Osteoblast (primary cell): ENCODE results near the gene HDAC7. TPM values are rescaled to one million over a fixed set of nuclear protein-coding genes. Genes with fewer than 3 reads are reported as not detected.

ENCODE experiments used
- DNase-seq: peaks from one replicate; pipeline ENCODE4 v3.0.0; 2011; ENCODE audit warnings: low spot score, mixed read lengths; ENCODE audit not compliant: insufficient read length; ENCODE audit errors: missing footprints
- H2AFZ ChIP-seq: 2 replicates; pipeline ENCODE4 v1.6.0; 2011; ENCODE audit warnings: mild to moderate bottlenecking, low read length
- H3K27ac ChIP-seq: 2 replicates; pipeline ENCODE4 v1.5.1; 2011; ENCODE audit warnings: mild to moderate bottlenecking, low read depth, low read length, moderate library complexity
- H3K27me3 ChIP-seq: 2 replicates; pipeline ENCODE4 v1.6.0; 2012; ENCODE audit warnings: mild to moderate bottlenecking, control low read depth, inconsistent platforms, low read length, moderate library complexity; ENCODE audit not compliant: insufficient read depth
- H3K36me3 ChIP-seq: 2 replicates; pipeline ENCODE4 v1.5.1; 2011; ENCODE audit warnings: mild to moderate bottlenecking, low read length, control low read depth, moderate library complexity; ENCODE audit not compliant: insufficient read depth
- H3K4me1 ChIP-seq: 2 replicates; pipeline ENCODE4 v1.5.1; 2011; ENCODE audit warnings: mild to moderate bottlenecking, low read length, control low read depth, moderate library complexity; ENCODE audit not compliant: insufficient read depth
- H3K4me2 ChIP-seq: 2 replicates; pipeline ENCODE4 v1.6.0; 2011; ENCODE audit warnings: mild to moderate bottlenecking, low read length; ENCODE audit not compliant: insufficient read depth
- H3K4me3 ChIP-seq: fragments of 200-600 bp; sonication (generic); 3 replicates; pipeline ENCODE4 v1.5.1; 2012; ENCODE audit warnings: mild to moderate bottlenecking, low read length, inconsistent platforms; ENCODE audit not compliant: insufficient read depth
- H3K79me2 ChIP-seq: 2 replicates; pipeline ENCODE4 v1.6.0; 2012; ENCODE audit warnings: mild to moderate bottlenecking, low read length, control low read depth, inconsistent platforms; ENCODE audit not compliant: insufficient read depth
- H3K9me3 ChIP-seq: 2 replicates; pipeline ENCODE4 v1.5.1; 2011; ENCODE audit warnings: low read depth, low read length, control low read depth
- H4K20me1 ChIP-seq: 2 replicates; pipeline ENCODE4 v1.6.0; 2012; ENCODE audit warnings: mild to moderate bottlenecking, low read length, control low read depth; ENCODE audit not compliant: insufficient read depth
- total RNA-seq: library from RNA; depleted of rRNA; stranded (reverse); fragments of >200 nt; gene quantifications from 2 replicates; pipeline ENCODE4 v1.2.3, GENCODE V29; 2012
- TF ChIP-seq, protein P1 (sequence below): IDR thresholded peaks from 2 replicates; pipeline ENCODE4 v1.5.1; 2011; ENCODE audit warnings: mild to moderate bottlenecking, low read depth, low read length, moderate library complexity; ENCODE audit errors: extremely low read depth

Gene HDAC7
- total RNA-seq, 1 donor, result 41.3 TPM

DNA sequence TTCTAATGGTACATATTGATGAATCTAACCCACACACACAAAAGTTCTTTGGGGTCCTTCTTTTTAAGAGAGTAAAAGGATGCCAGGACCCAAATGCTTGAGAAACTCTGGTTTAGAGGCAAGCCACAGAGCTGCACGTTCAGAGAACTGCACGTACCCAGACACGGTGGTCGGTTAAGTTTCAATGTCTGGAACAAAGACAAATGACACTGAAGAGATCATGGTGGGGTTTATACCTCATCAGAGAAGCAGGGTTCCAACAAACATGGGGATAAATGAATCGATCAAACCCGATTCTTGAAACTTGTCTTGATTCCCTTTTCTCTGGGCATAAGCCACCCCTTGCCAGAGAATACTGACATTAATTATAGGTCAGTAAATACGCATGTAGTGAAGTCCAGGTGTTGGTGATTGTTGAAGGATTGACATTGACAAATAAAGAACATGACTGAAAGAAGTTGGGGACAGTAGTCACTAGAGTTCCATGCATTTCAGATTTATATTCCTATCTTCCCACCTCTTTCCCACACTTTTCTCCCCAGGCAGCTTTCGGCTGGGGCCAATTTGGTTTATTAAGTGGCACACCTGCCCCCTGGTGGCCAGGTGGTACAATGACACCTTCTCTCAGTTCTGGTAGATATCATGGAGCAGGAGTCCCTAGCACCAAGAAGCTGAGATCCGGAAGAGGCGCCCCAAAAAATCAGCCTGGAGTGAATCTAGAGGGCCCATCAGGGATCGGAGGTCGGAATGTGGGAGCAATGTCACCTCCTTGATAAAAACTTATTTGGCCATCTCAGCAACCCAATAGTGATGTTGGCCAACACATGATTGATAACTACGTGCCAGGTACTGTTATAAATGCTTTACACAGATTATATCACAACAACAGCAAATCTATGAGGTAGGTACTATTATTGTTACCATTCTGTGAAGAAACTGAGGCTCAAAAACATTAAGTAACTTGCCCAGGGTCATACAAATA is 17.8 kb upstream of the HDAC7 start:
- DNase-seq, result peak; percentile 92
- no peaks in the 10 kb centered on the region for H3K79me2 ChIP-seq

DNA sequence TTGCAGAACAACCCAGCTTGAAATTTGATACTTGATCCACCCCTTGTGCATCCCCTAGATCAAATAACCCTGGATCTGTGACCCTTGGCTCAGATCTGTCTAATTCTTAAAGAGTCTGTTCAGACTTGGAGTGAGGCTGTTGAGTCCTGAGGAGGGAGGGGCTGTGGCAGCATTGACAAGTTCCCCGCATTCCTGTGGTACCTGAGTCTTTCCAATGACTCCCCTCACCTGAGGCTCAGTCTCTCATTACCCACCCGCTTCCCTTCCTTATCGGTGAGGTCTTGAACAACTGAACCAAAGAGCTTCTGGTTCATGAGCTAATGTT is 16.1 kb upstream of the HDAC7 start:
- H3K79me2 ChIP-seq, result no peaks in the 10 kb centered on the region
- no peaks in the 10 kb centered on the region for H3K27me3 ChIP-seq
- H3K4me1 ChIP-seq, result no peaks in the 10 kb centered on the region
- H4K20me1 ChIP-seq, result no peaks in the 10 kb centered on the region
- TF ChIP-seq, protein P1, sequence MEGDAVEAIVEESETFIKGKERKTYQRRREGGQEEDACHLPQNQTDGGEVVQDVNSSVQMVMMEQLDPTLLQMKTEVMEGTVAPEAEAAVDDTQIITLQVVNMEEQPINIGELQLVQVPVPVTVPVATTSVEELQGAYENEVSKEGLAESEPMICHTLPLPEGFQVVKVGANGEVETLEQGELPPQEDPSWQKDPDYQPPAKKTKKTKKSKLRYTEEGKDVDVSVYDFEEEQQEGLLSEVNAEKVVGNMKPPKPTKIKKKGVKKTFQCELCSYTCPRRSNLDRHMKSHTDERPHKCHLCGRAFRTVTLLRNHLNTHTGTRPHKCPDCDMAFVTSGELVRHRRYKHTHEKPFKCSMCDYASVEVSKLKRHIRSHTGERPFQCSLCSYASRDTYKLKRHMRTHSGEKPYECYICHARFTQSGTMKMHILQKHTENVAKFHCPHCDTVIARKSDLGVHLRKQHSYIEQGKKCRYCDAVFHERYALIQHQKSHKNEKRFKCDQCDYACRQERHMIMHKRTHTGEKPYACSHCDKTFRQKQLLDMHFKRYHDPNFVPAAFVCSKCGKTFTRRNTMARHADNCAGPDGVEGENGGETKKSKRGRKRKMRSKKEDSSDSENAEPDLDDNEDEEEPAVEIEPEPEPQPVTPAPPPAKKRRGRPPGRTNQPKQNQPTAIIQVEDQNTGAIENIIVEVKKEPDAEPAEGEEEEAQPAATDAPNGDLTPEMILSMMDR, result no peak
- DNase-seq, result no peak
- no peaks in the 10 kb centered on the region for H3K36me3 ChIP-seq
- peak overlapping the region; percentile 37 for H2AFZ ChIP-seq
- no peak overlapping the region for H3K4me2 ChIP-seq
- H3K4me3 ChIP-seq, result no peak overlapping the region
- H3K27ac ChIP-seq, result no peak overlapping the region
- no peaks in the 10 kb centered on the region for H3K9me3 ChIP-seq

More for the DNA sequence above, 17.8 kb upstream of the HDAC7 start:
- H4K20me1 ChIP-seq, result peaks cover 2% of the 10 kb centered on the region
- no peaks in the 10 kb centered on the region for H3K27me3 ChIP-seq
- H3K36me3 ChIP-seq, result no peaks in the 10 kb centered on the region
- H3K27ac ChIP-seq, result no peak overlapping the region
- no peak overlapping the region for H3K4me3 ChIP-seq
- no peaks in the 10 kb centered on the region for H3K9me3 ChIP-seq
- TF ChIP-seq, protein P1, result peak; percentile 89
- no peak overlapping the region for H2AFZ ChIP-seq
- no peak overlapping the region for H3K4me2 ChIP-seq
- H3K4me1 ChIP-seq, result no peaks in the 10 kb centered on the region

DNA sequence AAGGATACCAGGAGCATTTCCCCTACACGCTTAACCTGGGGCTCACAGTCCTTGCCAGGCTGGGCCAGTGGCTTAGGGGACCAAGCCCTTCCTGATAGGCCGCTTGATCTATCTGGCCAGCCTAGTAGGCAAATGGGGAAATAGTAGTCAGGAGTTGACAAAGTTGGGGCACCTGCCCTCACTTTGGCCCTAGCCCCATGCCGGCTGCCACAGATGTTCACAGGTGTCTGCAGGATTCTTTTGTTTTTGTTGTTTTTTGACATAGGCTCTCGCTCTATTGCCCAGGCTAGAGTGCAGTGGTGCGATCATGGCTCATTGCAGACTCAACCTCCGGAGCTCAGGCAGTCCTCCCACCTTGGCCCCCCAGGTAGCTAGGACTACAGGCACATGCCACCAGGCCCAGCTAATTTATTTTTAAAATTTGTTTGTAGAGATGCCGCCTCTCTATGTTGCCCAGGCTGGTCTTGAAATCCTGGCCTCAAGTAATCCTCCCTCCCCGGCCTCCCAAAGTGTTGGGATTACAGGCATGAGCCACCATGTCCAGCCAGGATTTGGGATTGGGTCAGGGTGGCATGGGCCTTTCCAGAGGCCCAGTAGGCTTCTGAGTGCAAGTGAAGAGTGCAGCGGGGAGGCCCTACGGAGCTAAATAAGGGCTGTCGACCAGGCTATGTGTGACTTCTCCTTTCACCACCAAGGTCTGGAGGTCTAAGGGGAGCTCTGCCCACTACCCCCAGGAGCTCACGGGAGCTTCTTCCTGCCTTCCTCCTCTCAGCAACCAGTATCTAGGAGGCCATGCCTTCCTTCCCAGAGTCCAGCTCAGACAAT is 15.5 kb upstream of the HDAC7 start:
- Histone ChIP-seq H3K9me3 (no peaks in the 10 kb centered on the region), H3K4me2 (no peak overlapping the region), H3K4me1 (no peaks in the 10 kb centered on the region), H4K20me1 (no peaks in the 10 kb centered on the region), H3K36me3 (no peaks in the 10 kb centered on the region), H3K4me3 (no peak overlapping the region), H3K79me2 (no peaks in the 10 kb centered on the region), H3K27ac (no peak overlapping the region), H3K27me3 (no peaks in the 10 kb centered on the region), H2AFZ (peak overlapping the region; percentile 37)
- TF ChIP-seq, protein P1, result no peak
- DNase-seq, result peak; percentile 78
